HL-60 (cell line): ENCODE results near the gene DOCK9.

Experiments
- DNase-seq, 2 experiments: peaks; one replicate each; pipeline ENCODE4 v3.0.0-alpha.2; 2010 to 2020; ENCODE audit warnings: low read depth in 1 of 2, low spot score in 1 of 2
- H3K27ac ChIP-seq: fragments of 250-450 bp; sonication (Bioruptor Pico); replicated peaks from 2 replicates; pipeline ENCODE4 v1.5.1; 2020; ENCODE audit warnings: mild to moderate bottlenecking, moderate library complexity
- H3K27me3 ChIP-seq: fragments of 250-450 bp; sonication (Bioruptor Pico); 2 replicates; pipeline ENCODE4 v1.5.1; 2021; ENCODE audit warnings: mild to moderate bottlenecking, moderate library complexity; ENCODE audit not compliant: insufficient read depth, poor library complexity, severe bottlenecking
- H3K4me3 ChIP-seq: replicated peaks from 2 replicates; pipeline ENCODE4 v1.5.1; 2011; ENCODE audit warnings: mild to moderate bottlenecking, control low read depth, low read length; ENCODE audit not compliant: insufficient read depth
- GABPA ChIP-seq: IDR thresholded peaks from 2 replicates; pipeline ENCODE4 v1.6.1; 2012; ENCODE audit warnings: low read depth
- POLR2AphosphoS5 ChIP-seq: IDR thresholded peaks from 2 replicates; pipeline ENCODE4 v1.6.1; 2012; ENCODE audit warnings: low read depth
- SPI1 ChIP-seq: IDR thresholded peaks from 2 replicates; pipeline ENCODE4 v1.6.1; 2012; ENCODE audit warnings: low read depth, mild to moderate bottlenecking, borderline replicate concordance
- TF ChIP-seq, protein P1 (sequence below): IDR thresholded peaks from 2 replicates; pipeline ENCODE4 v1.6.1; 2012; ENCODE audit warnings: low read depth; ENCODE audit not compliant: insufficient replicate concordance
- TF ChIP-seq, protein P2 (sequence below): IDR thresholded peaks from one replicate; pipeline ENCODE4 v1.5.1; 2011; ENCODE audit warnings: low read length, control low read depth, inconsistent platforms; ENCODE audit not compliant: insufficient read depth

Gene DOCK9

DNA sequence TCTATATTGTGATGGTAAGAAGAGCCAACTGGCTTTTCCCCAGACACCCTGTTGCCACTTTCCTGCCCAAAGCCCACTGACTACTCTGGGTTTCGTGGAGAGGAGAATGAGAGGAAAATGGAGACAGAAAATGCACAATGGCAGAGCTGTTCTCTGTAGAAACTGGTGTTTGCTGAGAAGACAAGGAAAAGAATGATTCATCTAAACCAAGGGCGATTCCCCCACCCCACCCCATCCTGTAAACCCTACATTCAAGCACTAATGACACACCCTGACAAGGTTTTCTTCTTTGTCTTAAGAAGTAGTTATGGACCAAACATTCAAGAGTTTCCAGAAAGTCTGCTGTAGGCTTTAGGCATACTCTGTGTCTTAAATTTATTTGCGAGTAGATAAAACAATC is 68.8 kb downstream of the DOCK9 start:
- peaks cover 33% of the 10 kb centered on the region for H3K27me3 ChIP-seq
- DNase-seq: no peak
- H3K4me3 ChIP-seq: no peak overlapping the region
- no peak for TF ChIP-seq POLR2AphosphoS5
- TF ChIP-seq SPI1: no peak
- TF ChIP-seq GABPA: no peak
- TF ChIP-seq, protein P1, sequence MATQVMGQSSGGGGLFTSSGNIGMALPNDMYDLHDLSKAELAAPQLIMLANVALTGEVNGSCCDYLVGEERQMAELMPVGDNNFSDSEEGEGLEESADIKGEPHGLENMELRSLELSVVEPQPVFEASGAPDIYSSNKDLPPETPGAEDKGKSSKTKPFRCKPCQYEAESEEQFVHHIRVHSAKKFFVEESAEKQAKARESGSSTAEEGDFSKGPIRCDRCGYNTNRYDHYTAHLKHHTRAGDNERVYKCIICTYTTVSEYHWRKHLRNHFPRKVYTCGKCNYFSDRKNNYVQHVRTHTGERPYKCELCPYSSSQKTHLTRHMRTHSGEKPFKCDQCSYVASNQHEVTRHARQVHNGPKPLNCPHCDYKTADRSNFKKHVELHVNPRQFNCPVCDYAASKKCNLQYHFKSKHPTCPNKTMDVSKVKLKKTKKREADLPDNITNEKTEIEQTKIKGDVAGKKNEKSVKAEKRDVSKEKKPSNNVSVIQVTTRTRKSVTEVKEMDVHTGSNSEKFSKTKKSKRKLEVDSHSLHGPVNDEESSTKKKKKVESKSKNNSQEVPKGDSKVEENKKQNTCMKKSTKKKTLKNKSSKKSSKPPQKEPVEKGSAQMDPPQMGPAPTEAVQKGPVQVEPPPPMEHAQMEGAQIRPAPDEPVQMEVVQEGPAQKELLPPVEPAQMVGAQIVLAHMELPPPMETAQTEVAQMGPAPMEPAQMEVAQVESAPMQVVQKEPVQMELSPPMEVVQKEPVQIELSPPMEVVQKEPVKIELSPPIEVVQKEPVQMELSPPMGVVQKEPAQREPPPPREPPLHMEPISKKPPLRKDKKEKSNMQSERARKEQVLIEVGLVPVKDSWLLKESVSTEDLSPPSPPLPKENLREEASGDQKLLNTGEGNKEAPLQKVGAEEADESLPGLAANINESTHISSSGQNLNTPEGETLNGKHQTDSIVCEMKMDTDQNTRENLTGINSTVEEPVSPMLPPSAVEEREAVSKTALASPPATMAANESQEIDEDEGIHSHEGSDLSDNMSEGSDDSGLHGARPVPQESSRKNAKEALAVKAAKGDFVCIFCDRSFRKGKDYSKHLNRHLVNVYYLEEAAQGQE: no peak
- TF ChIP-seq, protein P2, sequence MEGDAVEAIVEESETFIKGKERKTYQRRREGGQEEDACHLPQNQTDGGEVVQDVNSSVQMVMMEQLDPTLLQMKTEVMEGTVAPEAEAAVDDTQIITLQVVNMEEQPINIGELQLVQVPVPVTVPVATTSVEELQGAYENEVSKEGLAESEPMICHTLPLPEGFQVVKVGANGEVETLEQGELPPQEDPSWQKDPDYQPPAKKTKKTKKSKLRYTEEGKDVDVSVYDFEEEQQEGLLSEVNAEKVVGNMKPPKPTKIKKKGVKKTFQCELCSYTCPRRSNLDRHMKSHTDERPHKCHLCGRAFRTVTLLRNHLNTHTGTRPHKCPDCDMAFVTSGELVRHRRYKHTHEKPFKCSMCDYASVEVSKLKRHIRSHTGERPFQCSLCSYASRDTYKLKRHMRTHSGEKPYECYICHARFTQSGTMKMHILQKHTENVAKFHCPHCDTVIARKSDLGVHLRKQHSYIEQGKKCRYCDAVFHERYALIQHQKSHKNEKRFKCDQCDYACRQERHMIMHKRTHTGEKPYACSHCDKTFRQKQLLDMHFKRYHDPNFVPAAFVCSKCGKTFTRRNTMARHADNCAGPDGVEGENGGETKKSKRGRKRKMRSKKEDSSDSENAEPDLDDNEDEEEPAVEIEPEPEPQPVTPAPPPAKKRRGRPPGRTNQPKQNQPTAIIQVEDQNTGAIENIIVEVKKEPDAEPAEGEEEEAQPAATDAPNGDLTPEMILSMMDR: no peak
- H3K27ac ChIP-seq: no peak overlapping the region

- Histone ChIP-seq H3K27ac (no peak overlapping the region), H3K4me3 (no peak overlapping the region), H3K27me3 (peaks cover 29% of the 10 kb centered on the region)
- DNase-seq: no peak
- TF ChIP-seq GABPA (no peak), POLR2AphosphoS5 (no peak), SPI1 (no peak)
- TF ChIP-seq, protein P2: no peak
- TF ChIP-seq, protein P1: no peak
These were observed 70.9 kb downstream of the DOCK9 start for GRCh38 chr13:98906746-98907502.

DNA sequence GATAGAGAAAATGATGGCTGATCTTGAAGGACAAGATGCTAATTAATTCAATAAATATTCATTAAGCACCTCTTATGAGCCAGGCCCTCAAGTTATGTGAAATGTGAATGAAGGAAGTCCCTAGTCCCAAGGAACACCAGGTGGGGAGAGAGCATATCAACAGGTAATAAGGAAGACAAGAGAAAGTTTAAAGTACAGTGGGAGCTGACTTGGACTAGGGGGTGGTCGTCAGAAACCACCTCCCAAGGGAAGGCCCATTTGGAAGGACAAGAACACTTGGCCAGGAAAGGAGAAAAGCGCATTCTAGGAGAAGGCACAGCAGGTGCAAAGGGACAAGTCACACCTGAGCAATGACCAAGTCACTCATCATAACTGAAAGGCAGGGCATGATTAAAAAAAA is 72.7 kb downstream of the DOCK9 start:
- no peak for DNase-seq
- Histone ChIP-seq H3K27me3 (peaks cover 21% of the 10 kb centered on the region), H3K27ac (no peak overlapping the region), H3K4me3 (no peak overlapping the region)
- no peak for TF ChIP-seq SPI1
- no peak for TF ChIP-seq POLR2AphosphoS5
- TF ChIP-seq GABPA: no peak
- TF ChIP-seq, protein P2: no peak
- TF ChIP-seq, protein P1: no peak
